ENCODE measurements around the gene HLCS. TPM values are rescaled to one million over a fixed set of nuclear protein-coding genes. Genes with fewer than 3 reads are reported as not detected.

The HLCS gene
- total RNA-seq, 1 experiment from 2014 or later = 55.9 TPM

GRCh38 chr21:36966821-36967768, 626 bp upstream of the HLCS start:
- Histone ChIP-seq H3K9ac (ENCODE audit: low read length) (peak overlapping the region; percentile 91), H3K4me2 (ENCODE audit: low read depth, low read length, poor library complexity, severe bottlenecking) (peak overlapping the region; percentile 87), H3K27me3 (ENCODE audit: low read length) (no peaks in the 10 kb centered on the region), H3K79me2 (ENCODE audit: low read length) (peaks cover 19% of the 10 kb centered on the region), H2AFZ (ENCODE audit: low read length) (no peak overlapping the region), H3K4me1 (ENCODE audit: low read length) (peaks cover 24% of the 10 kb centered on the region), H4K20me1 (ENCODE audit: insufficient read depth, low read depth, low read length) (no peaks in the 10 kb centered on the region), H3K27ac (ENCODE audit: low read length) (peak overlapping the region; percentile 56), H3K36me3 (ENCODE audit: insufficient read depth, low read length) (no peaks in the 10 kb centered on the region), H3K4me3 (ENCODE audit: low read length) (peak overlapping the region; percentile 77), H3K9me3 (ENCODE audit: low read length) (no peaks in the 10 kb centered on the region), H3K9me2 (replicated peaks; ENCODE audit: insufficient read depth, low read length) (no peaks in the 10 kb centered on the region)
- peak; percentile 40 for DNase-seq

- Histone ChIP-seq H3K27me3 (ENCODE audit: low read length) (no peaks in the 10 kb centered on the region), H3K4me3 (ENCODE audit: low read length) (peak overlapping the region; percentile 94), H2AFZ (ENCODE audit: low read length) (no peak overlapping the region), H3K9ac (ENCODE audit: low read length) (peak overlapping the region; percentile 96), H3K79me2 (ENCODE audit: low read length) (peaks cover 19% of the 10 kb centered on the region), H3K9me2 (replicated peaks; ENCODE audit: insufficient read depth, low read length) (no peaks in the 10 kb centered on the region), H3K9me3 (ENCODE audit: low read length) (no peaks in the 10 kb centered on the region), H3K4me1 (ENCODE audit: low read length) (peaks cover 24% of the 10 kb centered on the region), H3K4me2 (ENCODE audit: low read depth, low read length, poor library complexity, severe bottlenecking) (peak overlapping the region; percentile 86), H3K27ac (ENCODE audit: low read length) (peak overlapping the region; percentile 70), H3K36me3 (ENCODE audit: insufficient read depth, low read length) (0 out of 2 replicates have a peak, but pooled peaks cover 2% of the 10 kb centered on the region), H4K20me1 (ENCODE audit: insufficient read depth, low read depth, low read length) (no peaks in the 10 kb centered on the region)
- no peak for DNase-seq
Observed at GRCh38 chr21:36965720-36966065, 776 bp downstream of the HLCS start.

- H3K9ac ChIP-seq (ENCODE audit: low read length) = peak overlapping the region; percentile 96
- DNase-seq = peak; percentile 72
- H3K79me2 ChIP-seq (ENCODE audit: low read length) = peaks cover 19% of the 10 kb centered on the region
- no peak overlapping the region for H2AFZ ChIP-seq (ENCODE audit: low read length)
- H3K36me3 ChIP-seq (ENCODE audit: insufficient read depth, low read length) = 0 out of 2 replicates have a peak, but pooled peaks cover 7% of the 10 kb centered on the region
- no peaks in the 10 kb centered on the region for H4K20me1 ChIP-seq (ENCODE audit: insufficient read depth, low read depth, low read length)
- peak overlapping the region; percentile 70 for H3K27ac ChIP-seq (ENCODE audit: low read length)
- peak overlapping the region; percentile 86 for H3K4me2 ChIP-seq (ENCODE audit: low read depth, low read length, poor library complexity, severe bottlenecking)
- peak overlapping the region; percentile 94 for H3K4me3 ChIP-seq (ENCODE audit: low read length)
- H3K4me1 ChIP-seq (ENCODE audit: low read length) = peaks cover 24% of the 10 kb centered on the region
- H3K9me3 ChIP-seq (ENCODE audit: low read length) = no peaks in the 10 kb centered on the region
- no peaks in the 10 kb centered on the region for H3K27me3 ChIP-seq (ENCODE audit: low read length)
- H3K9me2 ChIP-seq (replicated peaks; ENCODE audit: insufficient read depth, low read length) = no peaks in the 10 kb centered on the region
Observed at GRCh38 chr21:36964827-36965719, 1.4 kb downstream of the HLCS start.

- H3K9me3 ChIP-seq (ENCODE audit: low read length) = no peaks in the 10 kb centered on the region
- H3K27ac ChIP-seq (ENCODE audit: low read length) = peak overlapping the region; percentile 70; the same call in 1 of the 2 replicates
- no peak overlapping the region for H3K9ac ChIP-seq (ENCODE audit: low read length)
- peak overlapping the region; percentile 86 for H3K4me2 ChIP-seq (ENCODE audit: low read depth, low read length, poor library complexity, severe bottlenecking)
- H2AFZ ChIP-seq (ENCODE audit: low read length) = no peak overlapping the region
- peak; percentile 42 for DNase-seq
- peak overlapping the region; percentile 94; the same call in 1 of the 2 replicates for H3K4me3 ChIP-seq (ENCODE audit: low read length)
- H3K27me3 ChIP-seq (ENCODE audit: low read length) = no peaks in the 10 kb centered on the region
- H3K9me2 ChIP-seq (replicated peaks; ENCODE audit: insufficient read depth, low read length) = no peaks in the 10 kb centered on the region
- peaks cover 19% of the 10 kb centered on the region for H3K79me2 ChIP-seq (ENCODE audit: low read length)
- H3K36me3 ChIP-seq (ENCODE audit: insufficient read depth, low read length) = 0 out of 2 replicates have a peak, but pooled peaks cover 7% of the 10 kb centered on the region
- H3K4me1 ChIP-seq (ENCODE audit: low read length) = peaks cover 30% of the 10 kb centered on the region
- no peaks in the 10 kb centered on the region for H4K20me1 ChIP-seq (ENCODE audit: insufficient read depth, low read depth, low read length)
Observed at GRCh38 chr21:36964398-36964797, 2.1 kb downstream of the HLCS start.

- Histone ChIP-seq H2AFZ (ENCODE audit: low read length) (no peak overlapping the region), H3K36me3 (ENCODE audit: insufficient read depth, low read length) (0 out of 2 replicates have a peak, but pooled peaks cover 7% of the 10 kb centered on the region), H3K79me2 (ENCODE audit: low read length) (peaks cover 19% of the 10 kb centered on the region), H3K4me2 (ENCODE audit: low read depth, low read length, poor library complexity, severe bottlenecking) (no peak overlapping the region), H4K20me1 (ENCODE audit: insufficient read depth, low read depth, low read length) (no peaks in the 10 kb centered on the region), H3K4me1 (ENCODE audit: low read length) (peaks cover 27% of the 10 kb centered on the region), H3K9me2 (replicated peaks; ENCODE audit: insufficient read depth, low read length) (no peaks in the 10 kb centered on the region), H3K9ac (ENCODE audit: low read length) (no peak overlapping the region), H3K27ac (ENCODE audit: low read length) (no peak overlapping the region), H3K9me3 (ENCODE audit: low read length) (no peaks in the 10 kb centered on the region), H3K4me3 (ENCODE audit: low read length) (no peak overlapping the region), H3K27me3 (ENCODE audit: low read length) (no peaks in the 10 kb centered on the region)
- no peak for DNase-seq
Observed at GRCh38 chr21:36962098-36962780, 4.2 kb downstream of the HLCS start.

GRCh38 chr21:36960676-36961284, 5.7 kb downstream of the HLCS start:
- H3K27ac ChIP-seq (ENCODE audit: low read length) = no peak overlapping the region
- H4K20me1 ChIP-seq (ENCODE audit: insufficient read depth, low read depth, low read length) = no peaks in the 10 kb centered on the region

GRCh38 chr21:36959020-36959835, 7.2 kb downstream of the HLCS start:
- Histone ChIP-seq H3K36me3 (ENCODE audit: insufficient read depth, low read length) (peaks cover 15% of the 10 kb centered on the region; the same call in 1 of the 2 replicates), H4K20me1 (ENCODE audit: insufficient read depth, low read depth, low read length) (no peaks in the 10 kb centered on the region), H3K4me2 (ENCODE audit: low read depth, low read length, poor library complexity, severe bottlenecking) (no peak overlapping the region), H3K9ac (ENCODE audit: low read length) (no peak overlapping the region), H3K27ac (ENCODE audit: low read length) (no peak overlapping the region), H3K9me2 (replicated peaks; ENCODE audit: insufficient read depth, low read length) (no peaks in the 10 kb centered on the region), H3K9me3 (ENCODE audit: low read length) (no peaks in the 10 kb centered on the region), H3K4me1 (ENCODE audit: low read length) (peaks cover 9% of the 10 kb centered on the region), H3K79me2 (ENCODE audit: low read length) (peaks cover 8% of the 10 kb centered on the region), H3K27me3 (ENCODE audit: low read length) (no peaks in the 10 kb centered on the region), H3K4me3 (ENCODE audit: low read length) (no peak overlapping the region), H2AFZ (ENCODE audit: low read length) (no peak overlapping the region)
- DNase-seq = peak; percentile 80

More at GRCh38 chr21:36960676-36961284, 5.7 kb downstream of the HLCS start:
- Histone ChIP-seq H3K79me2 (ENCODE audit: low read length) (peaks cover 19% of the 10 kb centered on the region), H3K4me2 (ENCODE audit: low read depth, low read length, poor library complexity, severe bottlenecking) (no peak overlapping the region), H3K4me1 (ENCODE audit: low read length) (peaks cover 23% of the 10 kb centered on the region), H3K9me2 (replicated peaks; ENCODE audit: insufficient read depth, low read length) (no peaks in the 10 kb centered on the region), H3K4me3 (ENCODE audit: low read length) (no peak overlapping the region), H3K27me3 (ENCODE audit: low read length) (no peaks in the 10 kb centered on the region), H3K36me3 (ENCODE audit: insufficient read depth, low read length) (peaks cover 13% of the 10 kb centered on the region; the same call in 1 of the 2 replicates), H2AFZ (ENCODE audit: low read length) (no peak overlapping the region), H3K9ac (ENCODE audit: low read length) (no peak overlapping the region), H3K9me3 (ENCODE audit: low read length) (no peaks in the 10 kb centered on the region)
- DNase-seq = no peak
